Hepatocyte (in vitro differentiated cells): Measurements from ENCODE around the gene GCNT2.

Experiments used
- EZH2phosphoT487 ChIP-seq: fragments of 200-600 bp; sonication (generic); IDR thresholded peaks from one replicate; pipeline ENCODE4 v1.6.1; 2018; ENCODE audit warnings: antibody characterized with exemption, mild to moderate bottlenecking, low read depth, moderate library complexity; ENCODE audit not compliant: unreplicated experiment, severe bottlenecking
- TF ChIP-seq, protein P1 (sequence below): fragments of 200-600 bp; sonication (generic); IDR thresholded peaks from 2 replicates; pipeline ENCODE4 v1.5.1; 2016; ENCODE audit warnings: antibody characterized with exemption, mild to moderate bottlenecking; ENCODE audit not compliant: poor library complexity

DNA sequence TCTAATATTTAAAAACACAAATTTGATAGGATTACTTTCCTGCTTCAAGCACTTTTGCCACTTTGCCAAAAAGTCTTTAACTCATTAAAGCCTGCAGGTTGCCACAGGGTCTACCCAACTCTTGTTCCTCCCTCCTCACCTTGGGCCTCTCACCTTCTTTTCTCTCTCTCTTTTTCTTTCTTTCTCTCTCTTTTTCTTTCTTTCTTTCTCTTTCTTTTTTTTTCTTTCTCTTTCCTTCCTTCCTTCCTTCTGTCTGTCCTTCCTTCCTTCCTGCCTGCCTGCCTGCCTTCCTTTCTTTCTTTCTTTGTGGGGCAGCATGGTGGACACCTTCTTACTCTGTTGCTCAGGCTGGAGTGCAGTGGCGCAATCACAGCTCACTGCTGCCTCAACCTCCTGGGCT is 123.1 kb downstream of the GCNT2 start:
- TF ChIP-seq EZH2phosphoT487 = no peak
- TF ChIP-seq, protein P1, sequence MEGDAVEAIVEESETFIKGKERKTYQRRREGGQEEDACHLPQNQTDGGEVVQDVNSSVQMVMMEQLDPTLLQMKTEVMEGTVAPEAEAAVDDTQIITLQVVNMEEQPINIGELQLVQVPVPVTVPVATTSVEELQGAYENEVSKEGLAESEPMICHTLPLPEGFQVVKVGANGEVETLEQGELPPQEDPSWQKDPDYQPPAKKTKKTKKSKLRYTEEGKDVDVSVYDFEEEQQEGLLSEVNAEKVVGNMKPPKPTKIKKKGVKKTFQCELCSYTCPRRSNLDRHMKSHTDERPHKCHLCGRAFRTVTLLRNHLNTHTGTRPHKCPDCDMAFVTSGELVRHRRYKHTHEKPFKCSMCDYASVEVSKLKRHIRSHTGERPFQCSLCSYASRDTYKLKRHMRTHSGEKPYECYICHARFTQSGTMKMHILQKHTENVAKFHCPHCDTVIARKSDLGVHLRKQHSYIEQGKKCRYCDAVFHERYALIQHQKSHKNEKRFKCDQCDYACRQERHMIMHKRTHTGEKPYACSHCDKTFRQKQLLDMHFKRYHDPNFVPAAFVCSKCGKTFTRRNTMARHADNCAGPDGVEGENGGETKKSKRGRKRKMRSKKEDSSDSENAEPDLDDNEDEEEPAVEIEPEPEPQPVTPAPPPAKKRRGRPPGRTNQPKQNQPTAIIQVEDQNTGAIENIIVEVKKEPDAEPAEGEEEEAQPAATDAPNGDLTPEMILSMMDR = no peak
